HG03469 (cell line): ENCODE results near the gene PALM.

Source experiments
- ATAC-seq: cut with Tn5 transposase; IDR thresholded peaks from one replicate; pipeline ENCODE4 v1.9.1; 2021; ENCODE audit warnings: mild to moderate bottlenecking, moderate library complexity, moderate number of reproducible peaks; ENCODE audit not compliant: unreplicated experiment

The PALM gene

DNA sequence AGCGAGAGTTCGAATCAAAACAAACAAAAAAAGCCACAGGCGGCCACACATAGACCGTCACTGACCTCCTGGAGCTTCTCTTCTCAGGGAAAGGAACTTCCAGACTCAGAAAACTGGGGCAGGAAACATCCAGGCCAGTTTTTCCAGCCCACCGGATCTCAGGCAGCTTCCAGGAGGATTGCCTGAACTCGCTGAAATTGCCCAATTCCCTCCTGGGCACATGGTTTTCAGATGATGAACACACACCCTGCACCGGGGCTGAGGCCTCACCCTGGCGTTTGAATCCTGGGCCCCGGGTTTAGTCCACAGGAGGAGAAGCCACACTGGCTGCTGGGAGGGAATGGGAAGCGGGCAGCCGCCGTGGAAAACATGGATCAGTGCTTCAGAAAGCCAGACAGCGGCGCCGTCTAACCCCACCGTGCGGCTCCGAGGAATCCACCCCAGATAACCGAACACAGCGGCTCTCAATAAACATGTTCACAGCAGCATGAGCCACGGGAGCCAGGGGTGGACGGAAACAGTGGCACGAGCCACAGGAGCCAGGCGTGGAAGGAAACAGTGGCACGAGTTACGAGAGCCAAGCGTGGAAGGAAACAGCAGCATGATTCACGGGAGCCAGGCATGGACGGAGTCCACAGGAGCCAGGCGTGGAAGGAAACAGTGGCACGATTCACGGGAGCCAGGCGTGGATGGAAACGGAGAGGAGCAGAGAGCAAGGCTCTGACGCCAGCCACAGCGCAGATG, 70.3 kb downstream of the PALM start:
- ATAC-seq = no peak

DNA sequence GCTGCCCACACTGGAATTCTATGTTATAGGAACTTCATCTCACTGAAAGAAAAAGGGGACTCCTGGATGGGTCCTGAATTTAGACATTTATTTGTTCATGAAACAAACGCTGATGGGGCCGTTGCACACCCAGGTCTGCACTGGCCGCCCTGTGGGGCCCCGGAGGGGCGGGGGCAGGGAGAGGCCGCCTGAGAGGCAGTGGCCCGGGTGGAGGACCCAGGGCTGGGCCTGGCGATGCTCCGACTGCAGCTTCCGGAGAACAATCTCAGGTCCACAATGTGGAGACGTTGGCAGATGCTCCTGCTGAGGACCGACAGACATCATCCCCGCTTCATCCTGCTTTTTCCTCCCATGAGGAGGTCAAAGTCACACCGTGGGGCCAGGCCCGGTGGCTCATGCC, 72.2 kb downstream of the PALM start:
- ATAC-seq = no peak

DNA sequence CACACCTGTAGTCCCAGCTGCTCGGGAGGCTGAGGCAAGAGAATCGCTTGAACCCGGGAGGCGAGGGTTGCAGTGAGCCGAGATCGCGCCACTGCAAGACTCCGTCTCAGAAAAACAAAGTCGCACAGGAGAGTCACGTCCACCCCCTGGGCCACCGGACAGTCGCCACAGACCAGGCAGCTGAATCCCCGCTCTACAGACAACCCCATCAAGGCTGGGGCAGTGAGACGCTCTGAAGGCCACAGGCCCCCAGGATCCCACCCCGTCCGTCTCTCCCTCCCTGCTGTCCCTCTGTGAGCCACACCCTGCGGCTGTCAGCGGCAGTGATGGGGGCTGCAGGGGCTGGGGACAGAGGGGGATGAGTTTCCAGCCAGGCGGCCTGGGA, 73.1 kb downstream of the PALM start:
- no peak for ATAC-seq

GRCh38 chr19:782185-782877, 73.6 kb downstream of the PALM start:
- ATAC-seq = no peak

- no peak for ATAC-seq
Observed at GRCh38 chr19:782878-783668, 74.3 kb downstream of the PALM start.

DNA sequence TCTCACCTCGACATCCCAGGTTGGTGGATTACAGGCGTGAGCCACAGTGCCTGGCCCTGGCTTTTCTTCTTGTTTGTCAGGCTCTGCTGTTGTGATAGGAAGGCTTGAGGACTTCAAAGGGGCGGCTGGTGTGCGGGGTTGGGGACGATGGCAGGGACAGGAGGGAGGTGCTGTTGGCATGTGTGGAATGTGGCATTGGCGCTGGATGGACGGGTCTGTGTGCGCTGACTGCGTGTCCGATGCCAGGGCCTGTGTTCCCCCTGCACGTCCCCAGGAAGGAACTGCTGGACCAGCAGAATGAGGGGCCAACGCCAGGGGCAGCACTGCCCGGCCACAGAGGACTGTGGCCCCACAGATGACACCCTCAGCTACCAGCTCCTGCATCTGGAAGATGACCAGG, 75.8 kb downstream of the PALM start:
- no peak for ATAC-seq

DNA sequence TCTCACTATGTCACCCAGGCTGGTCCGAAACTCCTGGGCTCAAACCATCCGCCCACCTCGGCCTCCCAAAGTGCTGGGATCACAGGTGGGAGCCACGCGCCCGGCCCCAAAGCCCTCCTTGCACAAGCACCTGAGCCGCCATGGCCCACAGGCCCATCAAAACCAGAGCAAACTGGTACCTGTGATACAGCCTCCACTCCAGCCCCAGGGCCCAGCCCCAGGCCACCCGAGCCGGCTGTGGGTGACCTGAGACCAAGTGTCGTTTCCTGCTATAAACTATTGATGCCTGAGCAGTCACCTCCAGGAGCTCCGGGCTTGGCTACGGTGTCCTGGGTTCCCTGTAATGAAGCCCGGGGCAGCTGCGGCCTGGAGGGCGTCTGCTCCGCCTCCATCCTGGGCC, 78.8 kb downstream of the PALM start:
- no peak for ATAC-seq

DNA sequence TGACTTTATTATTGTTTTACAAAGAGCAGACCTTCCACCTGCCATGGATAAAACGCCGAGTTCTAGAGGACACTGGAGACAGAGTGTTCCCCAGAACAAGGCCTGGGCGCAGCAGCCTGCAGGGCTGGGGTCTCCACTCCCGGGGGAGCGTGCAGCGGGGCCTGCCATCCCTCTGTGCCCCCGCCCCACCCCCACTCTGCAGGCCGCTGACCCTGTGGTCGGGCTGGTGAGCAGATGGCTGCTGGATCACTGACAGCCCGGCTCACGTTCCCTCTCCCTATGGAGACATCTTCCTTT, 79.9 kb downstream of the PALM start:
- no peak for ATAC-seq

GRCh38 chr19:788983-789700, 80.4 kb downstream of the PALM start:
- ATAC-seq = no peak

DNA sequence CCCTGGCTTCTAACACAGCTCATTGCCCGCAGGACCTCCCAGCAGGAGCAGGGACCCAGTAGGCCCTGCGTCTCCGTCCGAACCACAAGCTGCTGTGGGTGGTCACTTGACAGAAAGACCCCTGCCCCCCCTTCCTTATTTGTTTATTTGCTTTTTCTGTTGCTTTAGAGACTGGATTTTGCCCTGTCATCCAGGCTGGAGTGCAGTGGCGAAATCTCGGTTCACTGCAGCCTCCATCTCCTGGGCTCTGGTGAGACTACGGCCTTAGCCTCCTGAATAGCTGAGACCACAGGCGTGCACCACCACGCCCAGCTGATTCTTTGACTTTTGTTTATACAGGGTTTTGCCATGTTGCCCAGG, 80.9 kb downstream of the PALM start:
- ATAC-seq = no peak

DNA sequence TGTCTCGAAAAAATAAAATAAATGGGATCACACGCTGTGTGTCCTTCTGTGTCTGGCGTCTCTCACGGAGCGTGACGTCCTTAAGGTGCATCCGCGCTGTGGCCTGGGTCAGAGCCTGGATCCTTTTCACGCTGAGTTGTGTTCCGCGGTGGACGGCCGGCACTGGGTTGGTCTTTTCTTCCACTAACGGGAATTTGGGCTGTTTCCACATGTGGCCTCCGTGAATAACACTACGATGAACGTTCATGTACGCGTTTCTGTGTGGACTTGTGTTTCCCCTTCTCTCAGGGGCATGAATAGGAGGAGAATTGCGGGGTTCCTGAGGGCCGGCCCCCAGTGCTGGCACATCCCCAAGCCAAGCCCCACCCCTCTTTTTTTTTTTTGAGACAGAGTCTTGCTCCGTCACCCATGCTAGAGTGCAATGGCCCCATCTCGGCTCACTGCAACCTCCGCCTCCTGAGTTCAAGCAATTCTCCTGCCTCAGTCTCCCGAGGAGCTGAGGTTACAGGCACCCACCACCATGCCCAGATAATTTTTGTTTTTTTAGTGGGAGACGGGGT, 82.4 kb downstream of the PALM start:
- no peak for ATAC-seq

- no peak for ATAC-seq
Observed at GRCh38 chr19:791567-792305, 83.0 kb downstream of the PALM start.

GRCh38 chr19:792306-792885, 83.7 kb downstream of the PALM start:
- no peak for ATAC-seq

DNA sequence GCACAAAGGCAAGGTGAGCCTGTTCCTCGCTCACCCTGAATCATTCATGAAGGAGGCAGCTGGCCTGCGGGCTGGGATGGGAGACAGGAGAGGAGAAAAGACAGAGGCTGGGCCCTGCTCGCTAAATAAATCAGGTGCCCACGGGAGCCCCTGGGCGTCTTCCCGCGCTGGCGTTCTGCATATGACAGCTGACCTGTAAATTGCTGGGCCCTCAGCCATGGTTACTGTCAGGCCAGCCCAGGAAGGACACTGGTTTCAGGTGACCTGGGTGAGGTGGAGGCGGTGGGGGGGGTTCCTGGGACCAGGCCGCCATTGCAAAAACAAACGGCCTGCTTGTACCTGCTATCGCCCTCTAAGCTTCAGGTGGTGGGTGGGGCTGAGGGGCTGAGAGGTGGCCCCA, 85.1 kb downstream of the PALM start:
- no peak for ATAC-seq

DNA sequence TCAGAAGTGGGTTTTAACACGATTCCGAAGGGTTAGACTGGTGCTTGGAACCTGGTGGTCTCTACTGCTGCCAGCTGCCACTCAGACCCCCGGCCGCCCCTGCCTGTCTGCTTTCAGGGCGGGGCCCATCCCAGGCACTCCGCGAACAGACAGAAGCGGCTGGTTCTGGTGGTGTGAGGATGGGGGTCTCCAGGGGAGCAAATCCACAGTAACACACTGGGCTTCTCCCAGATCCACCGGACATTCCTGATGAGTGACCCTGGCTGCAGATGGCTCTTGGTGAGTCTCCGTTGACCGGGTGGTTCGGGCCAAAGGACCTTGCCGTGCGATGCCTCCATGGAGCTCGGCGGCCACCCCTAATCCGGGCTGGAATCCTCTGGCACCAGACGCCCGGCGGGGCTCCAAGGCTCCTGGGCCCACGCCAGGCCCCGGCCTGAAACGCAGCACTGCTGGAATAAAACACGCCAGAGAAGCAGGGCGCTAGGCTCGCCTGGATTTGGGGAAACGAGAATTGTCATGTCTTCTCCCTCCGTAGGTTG, 86.4 kb downstream of the PALM start:
- ATAC-seq = no peak

DNA sequence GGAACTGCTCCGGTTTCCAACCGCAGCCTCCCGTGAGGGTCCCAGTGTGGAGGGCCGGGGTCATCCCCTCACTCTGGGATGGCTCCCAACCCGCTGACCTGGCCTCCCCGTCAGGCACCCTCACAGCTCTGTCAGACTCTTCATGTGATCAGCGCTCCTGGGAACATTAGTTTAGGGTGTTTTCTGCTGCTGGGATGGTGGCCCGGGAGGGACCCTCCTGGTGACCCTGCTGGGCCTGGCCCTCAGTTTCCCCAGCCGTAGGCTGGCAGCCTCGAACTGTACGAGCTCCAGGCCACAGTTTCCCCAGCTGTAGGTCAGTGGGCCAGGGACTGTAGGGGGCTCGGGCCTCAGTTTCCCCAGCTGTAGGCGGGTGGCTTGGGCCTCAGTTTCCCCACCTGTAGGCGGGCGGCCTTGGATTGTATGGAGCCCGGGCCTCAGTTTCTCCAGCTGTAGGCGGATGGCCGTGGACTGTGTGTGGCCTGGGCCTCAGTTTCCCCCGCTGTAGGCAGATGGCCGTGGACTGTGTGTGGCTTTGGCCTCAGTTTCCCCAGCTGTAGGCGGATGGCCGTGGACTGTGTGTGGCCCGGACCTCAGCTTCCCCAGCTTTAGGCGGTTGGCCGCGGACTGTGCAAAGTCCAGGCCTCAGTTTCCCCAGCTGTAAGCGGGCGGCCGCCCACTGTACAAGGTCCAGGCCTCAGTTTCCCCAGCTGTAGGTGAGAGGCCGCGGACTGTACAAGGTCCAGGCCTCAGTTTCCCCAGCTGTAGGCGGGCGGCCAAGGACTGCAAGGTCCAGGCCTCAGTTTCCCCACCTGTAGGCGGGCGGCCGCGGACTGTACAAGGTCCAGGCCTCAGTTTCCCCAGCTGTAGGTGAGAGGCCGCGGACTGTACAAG, 87.2 kb downstream of the PALM start:
- no peak for ATAC-seq

DNA sequence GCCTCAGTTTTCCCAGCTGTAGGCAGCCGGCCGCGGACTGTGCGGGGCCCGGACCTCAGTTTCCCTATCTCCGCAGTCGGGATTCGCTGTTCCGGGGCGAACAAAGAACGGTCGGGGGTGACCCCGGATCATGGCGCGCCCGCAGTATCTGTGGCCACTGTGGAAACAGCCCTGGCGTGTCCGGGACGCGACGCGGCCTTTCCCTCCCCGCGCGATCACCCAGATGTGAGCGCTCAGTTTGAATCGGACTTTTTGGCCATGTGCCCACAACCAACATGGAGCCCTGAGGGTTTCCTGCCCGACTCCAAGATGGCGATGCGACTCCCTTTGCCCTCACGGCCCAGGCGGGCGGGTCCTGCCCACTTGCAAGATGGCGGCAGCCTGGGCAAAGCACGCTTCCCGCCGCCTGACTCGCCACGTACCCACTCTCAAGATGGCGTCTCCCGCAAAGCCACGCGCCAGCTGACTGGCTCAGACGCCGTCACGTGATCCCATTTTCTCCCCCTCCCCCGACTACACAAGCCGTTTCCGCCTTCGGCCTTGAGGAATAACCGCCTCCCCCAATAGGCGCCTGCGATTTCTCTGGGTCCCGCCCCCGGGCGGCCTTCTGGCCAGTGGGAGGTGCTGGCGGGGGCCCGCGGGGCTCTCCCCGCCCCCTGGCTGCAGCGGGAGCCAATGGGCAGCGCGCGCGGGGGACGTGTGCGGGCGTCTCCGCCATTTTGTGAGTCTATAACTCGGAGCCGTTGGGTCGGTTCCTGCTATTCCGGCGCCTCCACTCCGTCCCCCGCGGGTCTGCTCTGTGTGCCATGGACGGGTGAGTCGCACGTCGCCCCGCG, 88.2 kb downstream of the PALM start, which contains the start of gene PTBP1:
TSS of gene PTBP1 (plus strand) at position 761 of the 836 bp plus-strand sequence. CDS start at position 807, 46 bp downstream.
- peak; percentile 58 for ATAC-seq
